Glomerular visceral epithelial cell (primary cell): ENCODE results near the gene CCDC149.

Experiments
- DNase-seq: peaks from one replicate; pipeline ENCODE4 v3.0.0-alpha.2; 2016; ENCODE audit errors: extremely low spot score

Gene CCDC149

GRCh38 chr4:24912252-24913118 is at the start of gene CCDC149:
TSS of gene CCDC149 (minus strand) at chr4:24913042. CDS start at chr4:24912864, 178 bp downstream.
- peak; percentile 77 for DNase-seq

- DNase-seq: no peak
Measured at GRCh38 chr4:24957886-24958285, 45.0 kb upstream of the CCDC149 start.

- no peak for DNase-seq
Measured at GRCh38 chr4:24956763-24957162, 43.9 kb upstream of the CCDC149 start.

GRCh38 chr4:24956091-24956490 is 43.2 kb upstream of the CCDC149 start:
- no peak for DNase-seq

DNA sequence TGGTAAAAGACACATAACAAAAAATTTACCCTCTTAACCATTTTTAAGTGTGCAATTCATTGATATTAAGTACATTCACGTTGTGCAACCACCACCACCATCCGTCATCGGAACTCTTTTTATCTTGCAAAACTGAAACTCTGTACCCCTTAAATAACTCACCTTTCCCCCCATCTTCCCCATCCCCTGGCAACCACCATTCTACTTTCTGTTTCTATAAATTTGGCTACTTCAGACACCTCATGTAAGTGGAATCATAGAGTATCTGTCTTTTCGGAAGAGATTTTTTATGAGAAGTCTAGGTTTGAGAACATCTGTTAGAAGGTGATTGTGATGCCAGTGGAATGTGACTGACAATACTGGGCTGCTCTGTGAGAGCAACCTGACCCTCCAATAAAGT is 39.8 kb upstream of the CCDC149 start:
- no peak for DNase-seq

- no peak for DNase-seq
Measured at GRCh38 chr4:24949970-24950369, 37.1 kb upstream of the CCDC149 start.

- DNase-seq: no peak
Measured at GRCh38 chr4:24937917-24938281, 25.1 kb upstream of the CCDC149 start.

DNA sequence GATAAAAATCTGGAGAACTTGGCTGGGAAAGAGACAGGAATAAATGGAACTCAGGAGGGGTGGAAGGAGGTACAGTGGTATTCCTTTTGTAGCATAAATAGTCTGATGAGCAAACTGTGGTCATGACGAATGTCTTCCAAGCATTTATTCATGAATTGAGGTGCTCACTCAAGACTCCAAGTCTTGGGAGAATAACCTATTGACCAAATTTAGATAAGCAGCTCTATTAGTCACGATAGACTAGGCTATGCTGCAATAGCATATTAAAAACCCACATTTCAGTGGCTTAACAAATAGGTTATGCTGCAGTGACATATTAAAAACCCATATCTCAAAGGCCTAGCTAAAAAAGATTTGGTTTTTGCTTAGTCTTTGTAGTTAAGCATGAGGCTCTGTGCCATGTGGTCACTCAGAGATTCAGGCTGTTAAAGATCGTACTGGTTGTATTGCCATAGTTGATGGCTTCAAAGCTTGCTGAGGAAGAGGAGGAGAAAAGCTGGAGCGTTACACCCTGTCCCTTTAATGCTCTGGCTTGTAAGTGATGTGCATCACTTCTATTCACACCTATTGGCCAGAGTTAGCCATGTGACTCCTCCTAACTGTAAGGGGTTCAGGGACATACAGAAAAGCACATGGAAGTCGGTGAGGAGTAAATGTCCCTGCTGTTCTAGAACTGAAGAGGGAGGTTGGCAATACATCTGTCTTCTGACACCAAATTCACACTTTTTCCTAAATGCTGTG is 24.5 kb upstream of the CCDC149 start:
- DNase-seq: no peak

DNA sequence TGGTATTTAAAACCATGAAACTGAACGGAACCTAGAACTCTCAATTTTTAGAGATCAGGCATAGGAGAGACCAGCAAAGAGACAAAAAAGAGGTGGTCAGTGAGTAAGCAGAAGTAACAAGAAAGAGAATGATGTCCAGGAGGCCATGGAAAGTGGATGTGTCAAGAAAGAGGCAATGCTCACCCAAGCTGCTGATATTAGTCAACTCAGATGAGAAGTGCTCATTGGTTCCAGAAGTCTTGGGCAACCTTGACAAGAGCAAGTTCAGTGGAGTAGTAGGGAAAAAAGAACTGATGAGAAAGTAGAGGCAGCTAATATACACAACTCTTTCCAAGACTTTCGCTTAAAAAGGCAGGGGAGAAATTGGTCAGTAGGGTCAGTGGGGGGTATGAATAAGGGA is 23.0 kb upstream of the CCDC149 start:
- DNase-seq: no peak

- DNase-seq: peak; percentile 9
Measured at GRCh38 chr4:24934311-24934710, 21.5 kb upstream of the CCDC149 start.

GRCh38 chr4:24933684-24934275 is 20.9 kb upstream of the CCDC149 start:
- no peak for DNase-seq

DNA sequence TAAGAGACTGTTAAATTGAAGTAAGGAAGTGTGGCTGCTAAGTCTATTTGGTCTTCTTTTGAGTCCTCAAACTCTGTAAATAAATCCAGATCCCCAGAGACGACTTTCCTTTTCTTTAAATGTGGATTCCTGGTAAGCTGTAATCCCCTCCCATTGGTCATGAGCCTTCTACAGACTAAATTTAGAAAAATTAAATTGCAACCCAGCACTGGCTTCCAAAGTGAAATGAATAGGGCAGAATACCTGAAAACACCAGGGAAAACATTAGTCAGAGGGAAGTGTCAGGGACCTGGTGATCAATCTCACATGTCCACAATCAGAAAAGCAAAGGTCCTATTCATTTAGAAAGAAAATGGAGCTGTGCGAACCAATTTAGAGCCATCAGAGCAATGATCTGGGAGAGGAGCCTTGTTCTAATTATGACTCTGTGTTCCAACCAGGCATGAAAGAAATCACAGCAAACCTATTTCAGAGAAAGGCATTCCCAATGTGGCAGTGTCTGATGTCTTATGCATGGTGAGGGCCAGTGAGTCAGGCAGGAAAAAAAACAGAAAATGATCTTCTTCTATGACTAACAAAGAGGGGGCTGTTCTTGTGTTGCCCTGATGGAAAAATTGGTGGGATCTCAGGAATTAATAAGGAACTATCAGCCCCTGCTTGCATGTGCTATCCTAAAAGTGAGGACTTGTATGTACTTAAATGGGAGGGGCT is 19.8 kb upstream of the CCDC149 start:
- DNase-seq: peak; percentile 49

DNA sequence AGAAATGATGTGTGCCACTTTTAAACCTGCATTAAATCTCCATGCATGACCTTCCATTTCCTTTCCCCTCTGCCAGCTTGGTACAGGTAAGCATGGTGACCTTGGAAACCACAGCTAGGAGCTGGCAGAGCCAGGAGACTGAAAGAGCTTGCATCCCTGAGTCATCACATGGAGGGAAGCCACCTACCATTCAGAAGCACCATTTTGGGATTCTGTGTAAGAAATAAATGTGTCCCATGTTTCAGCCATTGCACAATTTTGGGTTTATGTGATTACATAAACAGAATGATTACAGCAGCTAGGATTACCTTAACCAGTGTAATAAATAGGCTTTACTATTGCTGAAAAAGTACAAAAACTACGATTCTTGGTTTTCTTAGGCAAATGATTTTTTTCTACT is 17.3 kb upstream of the CCDC149 start:
- no peak for DNase-seq

DNA sequence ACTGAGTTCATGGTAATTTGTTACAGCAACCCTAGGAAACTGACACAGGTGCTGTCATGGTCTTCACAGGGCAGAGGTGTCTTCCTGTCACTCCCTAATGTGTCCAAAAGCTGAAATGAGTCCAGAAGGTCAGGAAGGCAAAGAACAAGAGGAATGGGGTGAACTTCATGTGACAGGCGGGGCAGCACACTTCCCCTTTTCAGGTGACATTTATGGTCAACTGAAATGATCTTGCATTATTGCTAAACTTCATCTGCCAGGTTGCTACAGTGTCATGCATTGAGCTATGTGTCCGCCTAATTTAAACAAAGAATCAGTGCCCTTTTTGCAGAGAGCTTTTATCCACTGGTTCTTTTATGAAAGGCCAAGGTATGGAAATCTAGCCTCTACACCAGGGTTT is 15.9 kb upstream of the CCDC149 start:
- no peak for DNase-seq

DNA sequence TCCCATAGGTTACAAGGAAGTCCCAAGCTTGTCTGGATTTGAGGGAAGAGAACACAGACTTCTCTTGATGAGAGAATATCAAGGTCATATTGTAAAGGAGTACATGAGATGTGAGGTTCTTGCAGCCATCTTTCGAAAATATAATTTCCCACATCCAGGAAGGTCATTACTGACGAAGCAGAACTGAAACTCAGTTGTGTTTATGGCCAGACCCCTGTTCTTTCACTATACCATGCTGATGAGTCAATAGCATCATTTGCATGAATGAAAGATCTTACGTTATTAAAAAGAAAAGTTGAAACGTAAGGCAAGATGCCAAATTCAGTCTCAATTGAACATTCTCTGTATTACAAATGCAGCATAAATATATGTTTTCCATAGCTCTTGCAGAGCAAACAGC is 14.2 kb upstream of the CCDC149 start:
- DNase-seq: no peak

DNA sequence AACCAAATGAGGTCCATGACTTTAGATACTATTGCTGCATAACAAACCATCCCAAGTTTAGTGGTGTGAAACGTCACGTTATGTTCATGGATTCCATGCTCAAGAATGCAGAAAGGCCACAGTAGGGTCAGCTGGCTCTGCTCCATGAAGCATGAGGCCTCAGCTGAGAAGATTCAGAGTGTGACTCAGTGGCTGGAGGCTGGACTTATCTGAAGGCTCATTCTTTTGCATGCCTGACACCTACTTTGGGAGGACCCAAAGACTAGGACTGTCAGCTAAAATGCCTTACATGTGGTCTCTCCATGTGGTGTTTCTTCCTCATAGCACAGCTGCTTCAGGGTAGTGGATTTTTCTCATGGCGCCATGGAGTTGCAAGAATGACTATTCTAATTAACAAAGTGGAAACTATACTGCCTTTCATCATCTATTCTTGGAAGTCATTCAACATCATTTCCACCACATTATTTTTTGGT is 11.5 kb upstream of the CCDC149 start:
- DNase-seq: peak; percentile 99

- no peak for DNase-seq
Measured at GRCh38 chr4:24923550-24923949, 10.7 kb upstream of the CCDC149 start.

- DNase-seq: no peak
Measured at GRCh38 chr4:24923002-24923401, 10.2 kb upstream of the CCDC149 start.

DNA sequence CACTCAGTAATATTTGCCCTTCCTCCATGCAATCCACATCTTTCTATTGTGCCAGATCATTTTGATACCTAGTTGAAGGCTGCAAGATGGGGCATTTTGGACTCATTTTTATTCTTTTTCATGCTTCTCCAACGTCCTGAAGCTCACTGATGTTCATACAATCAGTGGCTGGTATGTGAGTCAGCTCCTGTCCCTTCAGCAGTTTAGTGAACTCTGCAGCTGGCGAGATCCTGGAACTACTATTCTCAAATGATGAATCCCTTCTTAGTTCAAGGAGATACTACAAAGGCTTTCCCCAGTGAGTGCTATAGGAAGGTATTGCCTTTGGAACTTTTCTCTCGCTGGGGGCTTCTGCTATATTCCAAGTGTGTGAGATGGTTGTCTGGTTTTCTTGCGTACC is 9.6 kb upstream of the CCDC149 start:
- peak; percentile 35 for DNase-seq

GRCh38 chr4:24921491-24921890 is 8.6 kb upstream of the CCDC149 start:
- peak; percentile 22 for DNase-seq

- no peak for DNase-seq
Measured at GRCh38 chr4:24920008-24920407, 7.2 kb upstream of the CCDC149 start.
